Right cardiac atrium (tissue), 5 donors: ENCODE results near the gene TSPAN33. TPM values are rescaled to one million over a fixed set of nuclear protein-coding genes. Genes with fewer than 3 reads are reported as not detected.

Source experiments
- ATAC-seq, 2 donors: fragments of 200-7000 bp; cut with Tn5 transposase; one replicate each; pipeline versions ENCODE4 v1.8.0 to v1.9.1; 2020; ENCODE audit warnings: moderate library complexity in 2 of 2, mild to moderate bottlenecking in 1 of 2
- DNase-seq, 3 donors: peaks; one replicate each; pipeline ENCODE4 v3.0.0-alpha.2; 2020
- H3K27ac ChIP-seq: one replicate; pipeline ENCODE4 v1.5.1; 2013; ENCODE audit warnings: mild to moderate bottlenecking, low read length, control low read depth, moderate library complexity
- H3K27me3 ChIP-seq: one replicate; pipeline ENCODE4 v1.6.1; 2013; ENCODE audit not compliant: control insufficient read depth, insufficient read depth
- H3K4me1 ChIP-seq: one replicate; pipeline ENCODE4 v1.6.1; 2013; ENCODE audit warnings: low read length; ENCODE audit not compliant: control insufficient read depth, insufficient read depth
- H3K4me3 ChIP-seq: one replicate; pipeline ENCODE4 v1.5.1; 2013; ENCODE audit warnings: low read length, control low read depth
- H3K9me3 ChIP-seq: one replicate; pipeline ENCODE4 v1.6.1; 2013; ENCODE audit warnings: low read length; ENCODE audit not compliant: control insufficient read depth
- WGBS: extraction: QIAGEN DNeasy Blood & Tissue Kit; methylation state at CpG from one replicate; pipeline ENCODE4 v1.1.7; 2013; 5-methylcytosine and 5-hydroxymethylcytosine counted together
- intact Hi-C, 4 donors: fragments of 100-400 bp; cut with DNase I; formaldehyde crosslinking; loops; one replicate each; pipeline versions ENCODE4 v1.11.0 to v1.14.0; 2022 to 2023
- polyA plus RNA-seq: library from polyadenylated mRNA; stranded (reverse); fragments of 200-250 nt; gene quantifications from one replicate; pipeline ENCODE4 v1.2.3, GENCODE V29; 2013
- total RNA-seq, 4 donors: library from RNA; stranded (reverse); fragmentation: NEBNext Ultra II Directional; extraction: Animal tissue kit (Norgen Biotek cat#: 25700); gene quantifications; one replicate each; pipeline ENCODE4 v1.2.1, GENCODE V29; 2021
- donor health status: healthy with polysubstance abuse.
- donor health status: DM: no; HTN: yes; CAD: no.
- donor health status: DM: no; HTN: no; CAD: no.
- donor health status: DM: no; HTN: yes; CAD: no; lungs with severe emphysema.
- donor health status: DM: yes; HTN: yes; CAD: no.

Gene TSPAN33
- total and polyA plus RNA-seq, 5 donors, result 7.4 to 17.8 (median 12.8) TPM

GRCh38 chr7:129136887-129137642 is 7.4 kb upstream of the TSPAN33 start:
- Histone ChIP-seq H3K4me3 (no peak overlapping the region), H3K4me1 (peaks cover 2% of the 10 kb centered on the region), H3K9me3 (no peaks in the 10 kb centered on the region), H3K27ac (no peak overlapping the region), H3K27me3 (no peaks in the 10 kb centered on the region)
- DNase-seq, result no peak
- 58% methylated on average over 3 of the region's 3 CpGs for WGBS
- intact Hi-C loops, result no loop called here
- no peak for ATAC-seq

GRCh38 chr7:129143724-129144094 is 798 bp upstream of the TSPAN33 start:
- Histone ChIP-seq H3K27me3 (no peaks in the 10 kb centered on the region), H3K4me3 (no peak overlapping the region), H3K4me1 (peaks cover 4% of the 10 kb centered on the region), H3K27ac (no peak overlapping the region), H3K9me3 (no peaks in the 10 kb centered on the region)
- ATAC-seq (no peak), DNase-seq (no peak)
- intact Hi-C loops, result no loop called here
- 52% methylated on average over 10 of the region's 10 CpGs for WGBS

- Histone ChIP-seq H3K27ac (no peak overlapping the region), H3K4me3 (peak overlapping the region; percentile 90), H3K4me1 (peaks cover 4% of the 10 kb centered on the region), H3K9me3 (no peaks in the 10 kb centered on the region), H3K27me3 (no peaks in the 10 kb centered on the region)
- intact Hi-C loops, result no loop called here
- 9% methylated on average over 58 of the region's 58 CpGs for WGBS
- DNase-seq (peak in 2 of 3 donors; percentile 63 to 67), ATAC-seq (no peak)
Measured at GRCh38 chr7:129144834-129145668, 544 bp downstream of the TSPAN33 start.

GRCh38 chr7:129146237-129146979 is 1.9 kb downstream of the TSPAN33 start:
- Histone ChIP-seq H3K27me3 (no peaks in the 10 kb centered on the region), H3K27ac (no peak overlapping the region), H3K4me1 (peaks cover 4% of the 10 kb centered on the region), H3K4me3 (no peak overlapping the region), H3K9me3 (no peaks in the 10 kb centered on the region)
- DNase-seq, result peak; percentile 50 to 66 (median 62)
- intact Hi-C loops, result no loop called here
- 43% methylated on average over 8 of the region's 8 CpGs for WGBS
- ATAC-seq, result peak; percentile 7 to 65

- Histone ChIP-seq H3K27me3 (no peaks in the 10 kb centered on the region), H3K9me3 (no peaks in the 10 kb centered on the region), H3K4me3 (no peak overlapping the region), H3K4me1 (peaks cover 4% of the 10 kb centered on the region), H3K27ac (no peak overlapping the region)
- DNase-seq (no peak), ATAC-seq (no peak)
- intact Hi-C loops, result no loop called here
- WGBS, result 61% methylated on average over 3 of the region's 3 CpGs
Measured at GRCh38 chr7:129147731-129148130, 3.2 kb downstream of the TSPAN33 start.

DNA sequence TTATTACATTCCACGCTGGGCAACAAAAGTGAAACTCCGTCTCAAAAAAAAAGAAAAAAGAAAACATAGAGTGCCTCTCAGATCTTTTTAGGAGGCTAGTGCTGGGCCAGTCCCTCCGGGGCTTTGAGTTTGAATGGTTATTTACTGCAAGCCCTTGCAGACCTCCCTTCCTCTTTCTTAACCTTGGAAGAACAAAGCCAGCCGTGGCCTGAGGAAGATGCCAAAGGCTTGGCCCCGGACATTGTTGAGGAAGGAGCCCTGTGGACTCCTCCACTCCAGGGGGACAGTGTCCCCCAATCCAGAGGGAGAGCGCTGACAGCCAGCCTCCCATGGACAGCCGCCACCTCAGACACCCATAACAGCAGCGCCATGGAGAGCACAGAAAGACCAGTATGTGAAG is 5.0 kb downstream of the TSPAN33 start:
- H3K27ac ChIP-seq, result no peak overlapping the region
- H3K9me3 ChIP-seq, result no peaks in the 10 kb centered on the region
- ATAC-seq (peak in 1 of 2 donors; percentile 4), DNase-seq (peak in 2 of 3 donors; percentile 50 to 60)
- no peak overlapping the region for H3K4me3 ChIP-seq
- H3K27me3 ChIP-seq, result no peaks in the 10 kb centered on the region
- intact Hi-C loops, result no loop called here
- WGBS, result 68% methylated on average over 8 of the region's 8 CpGs
- peaks cover 2% of the 10 kb centered on the region for H3K4me1 ChIP-seq

DNA sequence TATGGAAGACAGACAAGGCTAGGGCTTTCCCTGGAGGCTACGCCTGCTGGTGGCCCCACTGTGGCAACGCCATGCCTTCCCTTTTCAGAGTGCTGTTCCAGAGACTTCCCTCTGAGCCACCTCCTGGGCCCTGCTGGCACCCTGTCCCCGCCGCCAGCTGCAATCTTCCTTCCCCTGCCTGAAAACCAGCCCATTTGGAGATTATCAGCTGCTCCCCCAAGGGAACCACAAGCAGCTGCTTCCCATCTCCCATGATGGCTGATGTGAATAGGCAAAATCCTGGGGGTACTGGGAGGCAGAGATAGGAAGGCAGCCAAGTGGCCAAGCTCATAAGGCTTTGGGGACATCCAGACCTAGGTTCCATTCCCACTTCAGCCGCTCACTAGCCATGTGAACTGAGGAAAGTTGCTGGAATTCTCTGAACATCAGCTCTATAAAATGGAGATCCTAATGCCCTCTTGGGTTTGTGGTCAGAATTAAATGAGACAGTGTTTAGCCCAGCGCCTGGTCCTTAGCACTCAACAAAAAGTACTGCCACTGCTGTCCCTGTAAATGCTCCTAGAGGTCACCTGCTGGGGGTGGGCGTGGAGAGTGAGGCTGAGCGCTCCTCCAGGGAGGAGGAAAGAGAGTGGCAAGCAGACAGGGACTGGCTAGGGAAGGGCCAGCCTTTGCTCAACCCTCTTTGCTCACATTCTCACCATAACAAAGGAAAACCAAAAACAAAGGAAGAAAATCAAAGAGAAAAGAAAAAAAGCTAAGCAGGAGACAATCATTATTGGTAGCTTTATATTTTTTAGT is 5.9 kb downstream of the TSPAN33 start:
- Histone ChIP-seq H3K4me3 (no peak overlapping the region), H3K27me3 (no peaks in the 10 kb centered on the region), H3K4me1 (peaks cover 2% of the 10 kb centered on the region), H3K27ac (no peak overlapping the region), H3K9me3 (no peaks in the 10 kb centered on the region)
- intact Hi-C loops, result no loop called here
- ATAC-seq (peak; percentile 22 to 24), DNase-seq (peak in 2 of 3 donors; percentile 66 to 79)
- 68% methylated on average over 8 of the region's 8 CpGs for WGBS

DNA sequence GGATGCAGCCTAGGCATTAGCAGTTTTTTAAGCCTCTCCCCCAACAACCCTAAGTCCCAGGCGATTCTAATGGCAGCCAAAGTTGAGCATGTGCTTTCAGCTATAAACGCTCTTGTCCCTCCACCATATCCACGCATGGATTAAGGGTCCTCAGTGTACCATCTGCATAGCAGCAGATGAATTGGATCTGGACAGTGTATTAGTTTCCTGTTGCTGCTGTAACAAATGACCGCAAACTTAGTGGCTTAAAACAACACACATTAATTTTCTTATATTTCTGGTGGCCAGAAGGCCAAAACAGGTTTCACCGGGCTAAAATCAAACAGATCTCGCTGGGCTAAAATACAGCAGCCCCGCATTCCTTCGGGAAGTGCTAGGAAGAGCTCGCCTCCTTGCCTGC is 13.1 kb downstream of the TSPAN33 start:
- intact Hi-C loops, result no loop called here
- Histone ChIP-seq H3K27me3 (no peaks in the 10 kb centered on the region), H3K4me1 (no peaks in the 10 kb centered on the region), H3K27ac (no peak overlapping the region), H3K9me3 (no peaks in the 10 kb centered on the region), H3K4me3 (no peak overlapping the region)
- 95% methylated on average over 9 of the region's 9 CpGs for WGBS
- ATAC-seq (no peak), DNase-seq (no peak)

DNA sequence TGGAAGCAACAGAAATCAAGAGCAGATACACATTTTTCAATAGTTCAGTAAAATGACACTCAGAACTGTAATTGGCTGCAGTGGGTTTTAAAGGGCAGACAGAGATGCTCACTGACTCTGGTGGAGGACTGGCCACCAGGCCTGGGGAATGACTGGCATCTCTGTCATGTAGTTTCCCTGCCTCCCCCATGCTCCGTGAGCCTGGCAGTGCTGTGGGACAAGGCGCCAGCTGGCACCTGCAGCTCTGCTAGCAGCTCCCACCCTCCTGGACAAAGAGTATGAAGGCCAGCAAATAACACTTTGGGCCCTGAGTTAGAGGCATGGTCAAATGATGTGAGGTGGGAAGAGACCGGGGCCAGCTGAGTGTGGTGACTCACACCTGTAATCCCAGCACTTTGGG is 15.0 kb downstream of the TSPAN33 start:
- DNase-seq, result peak in 1 of 3 donors; percentile 76
- Histone ChIP-seq H3K27ac (no peak overlapping the region), H3K9me3 (no peaks in the 10 kb centered on the region), H3K4me1 (no peaks in the 10 kb centered on the region), H3K27me3 (no peaks in the 10 kb centered on the region), H3K4me3 (no peak overlapping the region)
- 79% methylated on average over 3 of the region's 3 CpGs for WGBS
- ATAC-seq, result peak; percentile 45 to 71
- intact Hi-C loops, result no loop called here

GRCh38 chr7:129160161-129160905 is 15.8 kb downstream of the TSPAN33 start:
- WGBS, result 92% methylated on average over 3 of the region's 3 CpGs
- ATAC-seq (no peak), DNase-seq (no peak)
- H3K27ac ChIP-seq, result no peak overlapping the region
- H3K4me1 ChIP-seq, result no peaks in the 10 kb centered on the region
- H3K9me3 ChIP-seq, result no peaks in the 10 kb centered on the region
- intact Hi-C loops, result no loop called here
- H3K4me3 ChIP-seq, result no peak overlapping the region
- no peaks in the 10 kb centered on the region for H3K27me3 ChIP-seq
